GM12892 (cell line): ENCODE results near the gene CCDC141.

Source experiments
- POLR2A ChIP-seq: IDR thresholded peaks from 2 replicates; pipeline ENCODE4 v1.6.1; 2011; ENCODE audit warnings: low read depth, low read length, control low read depth
- POLR2AphosphoS5 ChIP-seq: IDR thresholded peaks from 2 replicates; pipeline ENCODE4 v1.6.1; 2011; ENCODE audit warnings: low read depth, low read length, control low read depth
- TAF1 ChIP-seq: IDR thresholded peaks from 2 replicates; pipeline ENCODE4 v1.6.1; 2011; ENCODE audit warnings: low read depth, mild to moderate bottlenecking, control low read depth, low read length, borderline replicate concordance

DNA sequence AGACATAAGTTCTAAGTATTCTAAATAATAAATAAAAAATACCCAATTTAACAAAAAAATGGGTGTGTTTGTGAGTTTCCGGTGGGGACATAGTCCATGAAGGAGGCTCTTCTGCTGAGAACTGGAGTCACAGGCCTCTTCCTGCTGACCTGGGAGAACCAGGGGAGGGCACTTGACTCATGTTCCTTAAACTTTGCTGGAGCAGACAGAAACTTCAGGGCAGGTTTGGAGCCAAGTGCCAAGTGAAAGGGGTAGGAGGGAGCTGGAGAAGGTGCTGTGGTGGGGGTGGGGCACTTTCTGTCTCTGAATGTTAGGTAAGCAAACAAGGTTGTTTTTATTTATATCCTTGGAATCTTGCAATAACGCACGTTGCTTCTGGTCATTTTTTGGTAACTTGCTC is 163.9 kb downstream of the CCDC141 start:
- TF ChIP-seq POLR2AphosphoS5 (no peak), POLR2A (no peak), TAF1 (no peak)
